HEK293 (cell line): ENCODE data around the gene ZER1.

Experiments used
- CTCF ChIP-seq: fragments of 450-650 bp; formaldehyde crosslinking; IDR thresholded peaks from 2 replicates; pipeline ENCODE4 v1.5.1; 2016; ENCODE audit warnings: missing biosample characterization, missing genetic modification characterization
- MEIS1 ChIP-seq: sonication (generic); formaldehyde crosslinking; IDR thresholded peaks from 2 replicates; pipeline ENCODE4 v1.8.1; 2022; ENCODE audit warnings: missing genetic modification reagents, mild to moderate bottlenecking, borderline replicate concordance
- ZBTB49 ChIP-seq: fragments of 450-650 bp; formaldehyde crosslinking; IDR thresholded peaks from 2 replicates; pipeline ENCODE4 v1.5.1; 2016; ENCODE audit warnings: missing biosample characterization, missing genetic modification characterization, low read depth
- ZNF248 ChIP-seq: fragments of 450-650 bp; formaldehyde crosslinking; IDR thresholded peaks from 2 replicates; pipeline ENCODE4 v1.5.1; 2017; ENCODE audit warnings: missing biosample characterization, missing genetic modification characterization
- ZNF274 ChIP-seq, 2 experiments: fragments of 200-500 bp in 1 of 2; fragments of 450-650 bp in 1 of 2; sonication (Bioruptor generic) in 1 of 2; formaldehyde crosslinking in 1 of 2; IDR thresholded peaks; 2 replicates each; pipeline versions ENCODE4 v1.5.1 to v1.6.1; 2014 to 2016; ENCODE audit warnings: borderline replicate concordance in 1 of 2, inconsistent platforms in 1 of 2, low read length in 1 of 2, missing biosample characterization in 1 of 2, missing genetic modification characterization in 1 of 2
- ZNF335 ChIP-seq: fragments of 450-650 bp; formaldehyde crosslinking; conservative IDR thresholded peaks from 2 replicates; pipeline ENCODE4 v1.5.1; 2016; ENCODE audit warnings: missing biosample characterization, missing genetic modification characterization
- ZNF707 ChIP-seq: fragments of 450-650 bp; formaldehyde crosslinking; IDR thresholded peaks from 2 replicates; pipeline ENCODE4 v1.5.1; 2016; ENCODE audit warnings: missing biosample characterization, missing genetic modification characterization
- TF ChIP-seq, protein P1 (sequence below): fragments of 450-650 bp; formaldehyde crosslinking; IDR thresholded peaks from 2 replicates; pipeline ENCODE4 v1.5.1; 2016; ENCODE audit warnings: missing biosample characterization, missing genetic modification characterization
- TF ChIP-seq, protein P2 (sequence below): fragments of 450-650 bp; formaldehyde crosslinking; IDR thresholded peaks from 2 replicates; pipeline ENCODE4 v1.5.1; 2016; ENCODE audit warnings: missing biosample characterization, missing genetic modification characterization
- TF ChIP-seq, protein P3 (sequence below): fragments of 450-650 bp; formaldehyde crosslinking; IDR thresholded peaks from 2 replicates; pipeline ENCODE4 v1.5.1; 2016; ENCODE audit warnings: missing biosample characterization, missing genetic modification characterization, low read depth
- TF ChIP-seq, protein P4 (sequence below): IDR thresholded peaks from 2 replicates; pipeline ENCODE4 v1.6.1; 2011; ENCODE audit warnings: mild to moderate bottlenecking, low read depth, low read length, borderline replicate concordance

DNA sequence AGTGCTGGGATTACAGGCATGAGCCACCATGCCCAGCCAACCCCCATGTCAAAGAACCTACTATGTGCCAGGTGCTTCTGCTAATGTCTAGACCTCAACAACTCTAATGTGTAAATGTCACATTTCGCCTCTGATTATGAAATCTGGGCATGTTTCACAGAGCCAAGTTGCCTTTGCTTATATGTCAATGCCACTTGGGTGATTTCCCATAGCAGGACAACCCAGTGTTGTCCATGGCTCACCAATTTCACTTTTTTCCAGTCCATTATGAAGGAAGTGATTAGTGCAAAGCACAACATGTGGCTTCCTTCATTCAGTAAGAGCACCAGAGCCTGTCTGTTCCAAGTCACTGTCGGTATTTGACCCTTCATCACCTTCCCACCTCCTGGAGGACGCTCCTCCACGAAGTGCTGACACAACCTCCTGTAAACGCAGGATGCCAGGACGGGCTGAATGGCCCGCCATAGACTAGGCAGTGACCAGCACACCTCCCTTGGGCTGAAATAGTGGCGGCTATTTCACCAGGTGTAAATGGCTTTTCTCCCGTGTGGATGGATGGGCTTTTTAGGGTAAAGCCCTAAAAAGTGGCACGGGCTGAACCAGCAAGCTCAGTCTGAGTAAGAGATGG lies 70.4 kb downstream of the ZER1 start:
- TF ChIP-seq CTCF (tag by site-specific recombination), result no peak
- TF ChIP-seq MEIS1 (CRISPR knock-in tag), result no peak
- no peak for TF ChIP-seq ZNF274 (IDR thresholded peaks at IDR 0.05; ENCODE audit: low read length)
- no peak for TF ChIP-seq ZNF274 (tag by site-specific recombination; IDR thresholded peaks at IDR 0.05; ENCODE audit: borderline replicate concordance)
- TF ChIP-seq, protein P1, sequence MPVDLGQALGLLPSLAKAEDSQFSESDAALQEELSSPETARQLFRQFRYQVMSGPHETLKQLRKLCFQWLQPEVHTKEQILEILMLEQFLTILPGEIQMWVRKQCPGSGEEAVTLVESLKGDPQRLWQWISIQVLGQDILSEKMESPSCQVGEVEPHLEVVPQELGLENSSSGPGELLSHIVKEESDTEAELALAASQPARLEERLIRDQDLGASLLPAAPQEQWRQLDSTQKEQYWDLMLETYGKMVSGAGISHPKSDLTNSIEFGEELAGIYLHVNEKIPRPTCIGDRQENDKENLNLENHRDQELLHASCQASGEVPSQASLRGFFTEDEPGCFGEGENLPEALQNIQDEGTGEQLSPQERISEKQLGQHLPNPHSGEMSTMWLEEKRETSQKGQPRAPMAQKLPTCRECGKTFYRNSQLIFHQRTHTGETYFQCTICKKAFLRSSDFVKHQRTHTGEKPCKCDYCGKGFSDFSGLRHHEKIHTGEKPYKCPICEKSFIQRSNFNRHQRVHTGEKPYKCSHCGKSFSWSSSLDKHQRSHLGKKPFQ (tag by site-specific recombination), result no peak
- no peak for TF ChIP-seq ZNF248
- no peak for TF ChIP-seq ZNF707 (tag by site-specific recombination)
- TF ChIP-seq ZBTB49 (tag by site-specific recombination), result no peak
- TF ChIP-seq, protein P2, sequence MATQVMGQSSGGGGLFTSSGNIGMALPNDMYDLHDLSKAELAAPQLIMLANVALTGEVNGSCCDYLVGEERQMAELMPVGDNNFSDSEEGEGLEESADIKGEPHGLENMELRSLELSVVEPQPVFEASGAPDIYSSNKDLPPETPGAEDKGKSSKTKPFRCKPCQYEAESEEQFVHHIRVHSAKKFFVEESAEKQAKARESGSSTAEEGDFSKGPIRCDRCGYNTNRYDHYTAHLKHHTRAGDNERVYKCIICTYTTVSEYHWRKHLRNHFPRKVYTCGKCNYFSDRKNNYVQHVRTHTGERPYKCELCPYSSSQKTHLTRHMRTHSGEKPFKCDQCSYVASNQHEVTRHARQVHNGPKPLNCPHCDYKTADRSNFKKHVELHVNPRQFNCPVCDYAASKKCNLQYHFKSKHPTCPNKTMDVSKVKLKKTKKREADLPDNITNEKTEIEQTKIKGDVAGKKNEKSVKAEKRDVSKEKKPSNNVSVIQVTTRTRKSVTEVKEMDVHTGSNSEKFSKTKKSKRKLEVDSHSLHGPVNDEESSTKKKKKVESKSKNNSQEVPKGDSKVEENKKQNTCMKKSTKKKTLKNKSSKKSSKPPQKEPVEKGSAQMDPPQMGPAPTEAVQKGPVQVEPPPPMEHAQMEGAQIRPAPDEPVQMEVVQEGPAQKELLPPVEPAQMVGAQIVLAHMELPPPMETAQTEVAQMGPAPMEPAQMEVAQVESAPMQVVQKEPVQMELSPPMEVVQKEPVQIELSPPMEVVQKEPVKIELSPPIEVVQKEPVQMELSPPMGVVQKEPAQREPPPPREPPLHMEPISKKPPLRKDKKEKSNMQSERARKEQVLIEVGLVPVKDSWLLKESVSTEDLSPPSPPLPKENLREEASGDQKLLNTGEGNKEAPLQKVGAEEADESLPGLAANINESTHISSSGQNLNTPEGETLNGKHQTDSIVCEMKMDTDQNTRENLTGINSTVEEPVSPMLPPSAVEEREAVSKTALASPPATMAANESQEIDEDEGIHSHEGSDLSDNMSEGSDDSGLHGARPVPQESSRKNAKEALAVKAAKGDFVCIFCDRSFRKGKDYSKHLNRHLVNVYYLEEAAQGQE (tag by site-specific recombination), result no peak
- TF ChIP-seq, protein P3, sequence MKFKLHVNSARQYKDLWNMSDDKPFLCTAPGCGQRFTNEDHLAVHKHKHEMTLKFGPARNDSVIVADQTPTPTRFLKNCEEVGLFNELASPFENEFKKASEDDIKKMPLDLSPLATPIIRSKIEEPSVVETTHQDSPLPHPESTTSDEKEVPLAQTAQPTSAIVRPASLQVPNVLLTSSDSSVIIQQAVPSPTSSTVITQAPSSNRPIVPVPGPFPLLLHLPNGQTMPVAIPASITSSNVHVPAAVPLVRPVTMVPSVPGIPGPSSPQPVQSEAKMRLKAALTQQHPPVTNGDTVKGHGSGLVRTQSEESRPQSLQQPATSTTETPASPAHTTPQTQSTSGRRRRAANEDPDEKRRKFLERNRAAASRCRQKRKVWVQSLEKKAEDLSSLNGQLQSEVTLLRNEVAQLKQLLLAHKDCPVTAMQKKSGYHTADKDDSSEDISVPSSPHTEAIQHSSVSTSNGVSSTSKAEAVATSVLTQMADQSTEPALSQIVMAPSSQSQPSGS, result no peak
- TF ChIP-seq, protein P4, sequence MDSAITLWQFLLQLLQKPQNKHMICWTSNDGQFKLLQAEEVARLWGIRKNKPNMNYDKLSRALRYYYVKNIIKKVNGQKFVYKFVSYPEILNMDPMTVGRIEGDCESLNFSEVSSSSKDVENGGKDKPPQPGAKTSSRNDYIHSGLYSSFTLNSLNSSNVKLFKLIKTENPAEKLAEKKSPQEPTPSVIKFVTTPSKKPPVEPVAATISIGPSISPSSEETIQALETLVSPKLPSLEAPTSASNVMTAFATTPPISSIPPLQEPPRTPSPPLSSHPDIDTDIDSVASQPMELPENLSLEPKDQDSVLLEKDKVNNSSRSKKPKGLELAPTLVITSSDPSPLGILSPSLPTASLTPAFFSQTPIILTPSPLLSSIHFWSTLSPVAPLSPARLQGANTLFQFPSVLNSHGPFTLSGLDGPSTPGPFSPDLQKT, result no peak
- TF ChIP-seq ZNF335 (tag by site-specific recombination), result no peak
